Gastrocnemius medialis (tissue), 4 donors: ENCODE data around the gene ATP6V1D. TPM values are rescaled to one million over a fixed set of nuclear protein-coding genes. Genes with fewer than 3 reads are reported as not detected.
"Not testable (repeated sequence)": the region's sequence is repeated elsewhere in the genome, so short reads cannot be mapped to it uniquely, and the experiment has no call there.

Source experiments
- ATAC-seq, 2 donors: fragments of 150-250 bp; one replicate each; pipeline ENCODE4 v1.9.1; 2016
- DNase-seq, 2 donors: peaks; one replicate each; pipeline ENCODE4 v3.0.0-alpha.2; 2019
- H3K27ac ChIP-seq, 4 donors: fragments of 200-600 bp; sonication (generic); 1 replicate in 1 of 4; 2 replicates in 3 of 4; pipeline ENCODE4 v1.5.1; 2016 to 2018; ENCODE audit warnings: mild to moderate bottlenecking in 2 of 4, moderate library complexity in 1 of 4
- H3K27me3 ChIP-seq, 3 donors: fragments of 200-600 bp; sonication (generic) in 2 of 3; 1 replicate in 1 of 3; 2 replicates in 2 of 3; pipeline versions ENCODE4 v1.5.1 to v1.6.0; 2016 to 2019; ENCODE audit warnings: mild to moderate bottlenecking in 1 of 3, moderate library complexity in 1 of 3
- H3K36me3 ChIP-seq, 2 donors: fragments of 200-600 bp; sonication (generic) in 1 of 2; one replicate each; pipeline ENCODE4 v1.5.1; 2017 to 2018
- H3K4me1 ChIP-seq, 2 donors: fragments of 200-600 bp; sonication (generic) in 1 of 2; one replicate each; pipeline ENCODE4 v1.5.1; 2016 to 2017; ENCODE audit warnings: mild to moderate bottlenecking in 2 of 2
- H3K4me3 ChIP-seq, 4 donors: fragments of 200-600 bp; sonication (generic) in 3 of 4; 1 replicate in 1 of 4; 2 replicates in 3 of 4; pipeline ENCODE4 v1.5.1; 2016 to 2019; ENCODE audit warnings: mild to moderate bottlenecking in 2 of 4
- H3K9me3 ChIP-seq, 3 donors: fragments of 200-600 bp; sonication (generic) in 2 of 3; 1 replicate in 1 of 3; 2 replicates in 2 of 3; pipeline ENCODE4 v1.5.1; 2016 to 2019
- POLR2A ChIP-seq, 2 donors: fragments of 450-650 bp; IDR thresholded peaks; one replicate each; pipeline ENCODE4 v1.6.1; 2017; ENCODE audit warnings: antibody characterized with exemption in 2 of 2, mild to moderate bottlenecking in 2 of 2, moderate library complexity in 2 of 2
- in situ Hi-C, 4 donors: fragments of 200-750 bp; cut with MboI; loops; one replicate each; pipeline versions ENCODE4 v1.15.0 to v1.8.0; 2017; ENCODE audit warnings: low sequenced_read_pairs in 4 of 4
- intact Hi-C: fragments of 100-400 bp; cut with DNase I; formaldehyde crosslinking; loops from one replicate; pipeline ENCODE4 v1.15.1; 2023; ENCODE audit warnings: low total_unique reads
- total RNA-seq, 4 donors: library from RNA; depleted of rRNA; stranded (reverse); fragments of >200 nt; gene quantifications; one replicate each; pipeline versions ENCODE4 v1.1.0 to v1.2.3, GENCODE V29; 2016
- TF ChIP-seq, protein P1 (sequence below), 5 experiments: fragments of 450-650 bp in 3 of 5; fragments of 200-600 bp in 2 of 5; sonication (generic) in 2 of 5; IDR thresholded peaks in 4 of 5; conservative IDR thresholded peaks in 1 of 5; 1 replicate in 4 of 5; 2 replicates in 1 of 5; pipeline ENCODE4 v1.5.1; 2016 to 2019; ENCODE audit warnings: antibody characterized with exemption in 5 of 5, mild to moderate bottlenecking in 3 of 5, moderate library complexity in 3 of 5

ATP6V1D gene
- total RNA-seq, 4 donors from 2014 or later, result 69.8 to 126 (median 73.3) TPM

DNA sequence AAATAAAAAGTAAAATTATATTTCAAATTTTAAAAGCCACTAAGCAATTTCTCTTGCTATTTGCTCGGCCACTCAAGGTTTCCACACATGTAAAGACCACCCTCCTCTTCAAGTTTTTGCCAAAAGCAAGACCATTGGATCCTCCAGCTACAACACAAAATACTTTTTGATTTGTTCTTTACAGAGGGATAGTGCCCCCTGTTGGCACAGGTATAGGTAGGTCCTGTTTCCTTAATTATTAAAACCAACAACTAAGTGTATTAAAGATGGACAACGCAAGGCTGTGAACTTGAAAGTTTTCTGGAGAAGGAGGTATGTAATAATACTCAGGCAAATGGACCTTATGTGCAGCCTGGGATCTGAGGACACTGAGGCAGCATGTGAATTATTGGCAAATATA lies 23.8 kb downstream of the ATP6V1D start:
- H3K36me3 ChIP-seq, result peaks cover 0 to 95% of the 10 kb centered on the region in 2 donors
- H3K27ac ChIP-seq, result no peak overlapping the region
- H3K4me1 ChIP-seq, result no peaks in the 10 kb centered on the region
- DNase-seq, result no peak
- no peak for ATAC-seq
- in situ Hi-C loops (no loop called here), intact Hi-C loops (no loop called here)
- no peak for TF ChIP-seq POLR2A (IDR thresholded peaks at IDR 0.05)
- TF ChIP-seq, protein P1, sequence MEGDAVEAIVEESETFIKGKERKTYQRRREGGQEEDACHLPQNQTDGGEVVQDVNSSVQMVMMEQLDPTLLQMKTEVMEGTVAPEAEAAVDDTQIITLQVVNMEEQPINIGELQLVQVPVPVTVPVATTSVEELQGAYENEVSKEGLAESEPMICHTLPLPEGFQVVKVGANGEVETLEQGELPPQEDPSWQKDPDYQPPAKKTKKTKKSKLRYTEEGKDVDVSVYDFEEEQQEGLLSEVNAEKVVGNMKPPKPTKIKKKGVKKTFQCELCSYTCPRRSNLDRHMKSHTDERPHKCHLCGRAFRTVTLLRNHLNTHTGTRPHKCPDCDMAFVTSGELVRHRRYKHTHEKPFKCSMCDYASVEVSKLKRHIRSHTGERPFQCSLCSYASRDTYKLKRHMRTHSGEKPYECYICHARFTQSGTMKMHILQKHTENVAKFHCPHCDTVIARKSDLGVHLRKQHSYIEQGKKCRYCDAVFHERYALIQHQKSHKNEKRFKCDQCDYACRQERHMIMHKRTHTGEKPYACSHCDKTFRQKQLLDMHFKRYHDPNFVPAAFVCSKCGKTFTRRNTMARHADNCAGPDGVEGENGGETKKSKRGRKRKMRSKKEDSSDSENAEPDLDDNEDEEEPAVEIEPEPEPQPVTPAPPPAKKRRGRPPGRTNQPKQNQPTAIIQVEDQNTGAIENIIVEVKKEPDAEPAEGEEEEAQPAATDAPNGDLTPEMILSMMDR (IDR thresholded peaks at IDR 0.05 in 4 of 5, conservative IDR thresholded peaks at IDR 0.05 in 1 of 5), result peak in 1 of 5 experiments; percentile 27
- no peaks in the 10 kb centered on the region for H3K27me3 ChIP-seq
- H3K9me3 ChIP-seq, result no peaks in the 10 kb centered on the region
- no peak overlapping the region for H3K4me3 ChIP-seq

DNA sequence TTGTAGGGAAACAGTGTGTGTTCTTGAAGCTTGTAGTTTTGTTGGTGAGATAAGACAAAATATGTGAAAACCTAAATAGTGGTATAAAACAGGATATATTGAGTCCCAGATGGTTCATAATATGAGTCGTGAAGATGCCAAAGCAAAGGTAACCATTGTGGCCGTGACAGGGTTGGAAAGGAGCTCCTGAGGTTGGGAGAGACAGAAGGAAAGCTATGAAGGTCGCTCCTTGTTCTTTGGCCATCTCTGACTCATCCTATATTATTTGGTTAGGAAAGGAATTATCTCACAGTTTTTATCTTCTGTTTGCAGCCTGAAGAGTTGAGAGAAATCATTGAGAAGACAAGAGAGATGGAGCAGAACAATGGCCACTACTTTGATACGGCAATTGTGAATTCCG lies 27.1 kb downstream of the ATP6V1D start:
- no peaks in the 10 kb centered on the region for H3K27me3 ChIP-seq
- no peak for ATAC-seq
- in situ Hi-C loops, result no loop called here
- no peaks in the 10 kb centered on the region for H3K4me1 ChIP-seq
- peaks cover 0 to 67% of the 10 kb centered on the region in 2 donors for H3K36me3 ChIP-seq
- no peak overlapping the region for H3K4me3 ChIP-seq
- intact Hi-C loops, result no loop called here
- TF ChIP-seq, protein P1 (IDR thresholded peaks at IDR 0.05 in 4 of 5, conservative IDR thresholded peaks at IDR 0.05 in 1 of 5), result no peak
- TF ChIP-seq POLR2A (IDR thresholded peaks at IDR 0.05), result no peak
- H3K27ac ChIP-seq, result no peak overlapping the region
- no peaks in the 10 kb centered on the region for H3K9me3 ChIP-seq
- no peak for DNase-seq

DNA sequence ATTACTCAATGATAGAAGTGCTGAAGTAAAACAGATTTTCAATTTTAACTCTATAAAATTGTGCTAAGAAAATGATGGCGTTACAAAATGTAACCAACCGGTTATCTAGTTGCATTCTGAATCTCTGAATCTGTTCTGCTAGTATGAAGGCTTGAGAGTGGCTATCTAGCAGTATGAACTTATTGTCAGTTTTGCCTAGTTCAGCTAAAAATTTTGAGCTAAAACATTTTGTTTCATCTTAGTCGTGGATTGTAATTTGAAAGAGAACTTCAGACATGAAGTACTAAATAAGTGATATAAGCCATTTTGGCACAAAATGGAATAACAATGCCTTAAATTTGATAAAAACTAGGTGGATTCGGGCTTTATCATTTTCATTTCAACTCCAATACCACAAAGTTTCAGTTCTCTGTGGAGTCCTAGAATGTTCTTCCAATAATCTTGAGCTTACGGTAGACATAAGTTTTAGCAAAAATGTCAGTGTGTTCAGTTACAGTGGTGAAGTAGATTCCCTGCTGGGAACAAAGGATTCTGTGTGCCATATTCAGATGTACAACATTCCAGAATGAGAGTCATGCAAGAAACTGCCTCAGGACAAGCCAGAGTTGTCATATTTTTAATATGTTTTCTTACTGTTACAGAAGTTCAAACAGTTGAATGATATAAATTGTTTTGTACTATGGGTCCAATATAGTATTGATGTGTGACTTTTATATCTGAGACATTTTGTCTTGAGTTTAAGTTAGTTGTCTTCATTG lies 28.1 kb downstream of the ATP6V1D start:
- intact Hi-C loops, result no loop called here
- H3K27ac ChIP-seq, result no peak overlapping the region
- H3K36me3 ChIP-seq, result peaks cover 0 to 65% of the 10 kb centered on the region in 2 donors
- H3K4me1 ChIP-seq, result no peaks in the 10 kb centered on the region
- H3K27me3 ChIP-seq, result no peaks in the 10 kb centered on the region
- TF ChIP-seq, protein P1 (IDR thresholded peaks at IDR 0.05 in 4 of 5, conservative IDR thresholded peaks at IDR 0.05 in 1 of 5), result no peak
- no peak for TF ChIP-seq POLR2A (IDR thresholded peaks at IDR 0.05)
- H3K4me3 ChIP-seq, result no peak overlapping the region
- H3K9me3 ChIP-seq, result no peaks in the 10 kb centered on the region
- no peak for ATAC-seq
- in situ Hi-C loops, result no loop called here
- DNase-seq, result no peak

DNA sequence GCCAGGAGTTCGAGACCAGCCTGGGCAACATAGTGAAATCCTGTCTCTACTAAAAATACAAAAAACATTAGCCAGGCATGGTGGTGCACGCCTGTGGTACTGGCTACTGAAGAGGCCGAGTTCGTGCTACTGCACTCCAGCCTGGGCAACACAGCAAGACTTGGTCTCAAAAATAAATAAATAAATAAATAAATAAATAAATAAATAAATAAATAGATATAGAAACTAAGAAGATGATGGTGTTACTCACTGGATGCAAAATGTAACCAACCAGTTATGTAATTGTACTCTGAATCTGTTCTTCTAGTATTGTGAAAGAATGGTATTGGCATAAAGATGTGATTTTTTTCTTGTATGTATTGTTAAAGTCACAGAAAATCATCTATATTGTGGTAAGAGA lies 29.9 kb downstream of the ATP6V1D start:
- H3K27me3 ChIP-seq, intact Hi-C loops, H3K4me3 ChIP-seq, in situ Hi-C loops, ATAC-seq, H3K4me1 ChIP-seq, H3K27ac ChIP-seq, H3K9me3 ChIP-seq, DNase-seq: not testable (repeated sequence)
- H3K36me3 ChIP-seq, result peaks cover 0 to 53% of the 10 kb centered on the region in 2 donors

DNA sequence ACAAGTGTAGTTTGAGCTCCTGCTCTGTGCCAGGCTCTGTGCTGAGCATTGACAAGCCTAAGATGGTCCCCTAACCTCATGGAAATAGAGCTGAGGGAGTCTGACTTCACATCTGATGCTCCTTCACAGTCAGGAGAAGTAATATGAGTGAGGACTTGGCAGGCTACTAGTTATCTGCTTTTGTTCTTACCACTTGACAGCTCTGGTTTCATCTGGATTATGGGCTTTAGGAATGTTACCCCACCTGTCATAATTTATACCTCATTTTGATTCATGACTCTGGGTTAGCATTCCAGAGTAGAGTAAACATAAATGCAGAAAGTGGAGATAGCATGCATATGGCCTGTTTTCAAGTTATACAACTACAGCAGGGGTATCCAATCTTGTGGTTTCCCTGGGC lies 40.5 kb downstream of the ATP6V1D start:
- H3K9me3 ChIP-seq, result no peaks in the 10 kb centered on the region
- intact Hi-C loops, result no loop called here
- no peak overlapping the region for H3K27ac ChIP-seq
- H3K27me3 ChIP-seq, result no peaks in the 10 kb centered on the region
- in situ Hi-C loops, result no loop called here
- ATAC-seq, result no peak
- no peak overlapping the region for H3K4me3 ChIP-seq
- H3K36me3 ChIP-seq, result peaks cover 0 to 66% of the 10 kb centered on the region in 2 donors
- TF ChIP-seq, protein P1 (IDR thresholded peaks at IDR 0.05 in 4 of 5, conservative IDR thresholded peaks at IDR 0.05 in 1 of 5), result no peak
- TF ChIP-seq POLR2A (IDR thresholded peaks at IDR 0.05), result no peak
- H3K4me1 ChIP-seq, result no peaks in the 10 kb centered on the region
- DNase-seq, result no peak
